GM21360 (cell line): ENCODE measurements around the gene RNH1.

Experiments
- ATAC-seq: cut with Tn5 transposase; IDR thresholded peaks from one replicate; pipeline ENCODE4 v1.9.1; 2021; ENCODE audit warnings: mild to moderate bottlenecking, moderate library complexity; ENCODE audit not compliant: unreplicated experiment

Gene RNH1

GRCh38 chr11:537622-538430 lies 30.8 kb upstream of the RNH1 start:
- no peak for ATAC-seq

DNA sequence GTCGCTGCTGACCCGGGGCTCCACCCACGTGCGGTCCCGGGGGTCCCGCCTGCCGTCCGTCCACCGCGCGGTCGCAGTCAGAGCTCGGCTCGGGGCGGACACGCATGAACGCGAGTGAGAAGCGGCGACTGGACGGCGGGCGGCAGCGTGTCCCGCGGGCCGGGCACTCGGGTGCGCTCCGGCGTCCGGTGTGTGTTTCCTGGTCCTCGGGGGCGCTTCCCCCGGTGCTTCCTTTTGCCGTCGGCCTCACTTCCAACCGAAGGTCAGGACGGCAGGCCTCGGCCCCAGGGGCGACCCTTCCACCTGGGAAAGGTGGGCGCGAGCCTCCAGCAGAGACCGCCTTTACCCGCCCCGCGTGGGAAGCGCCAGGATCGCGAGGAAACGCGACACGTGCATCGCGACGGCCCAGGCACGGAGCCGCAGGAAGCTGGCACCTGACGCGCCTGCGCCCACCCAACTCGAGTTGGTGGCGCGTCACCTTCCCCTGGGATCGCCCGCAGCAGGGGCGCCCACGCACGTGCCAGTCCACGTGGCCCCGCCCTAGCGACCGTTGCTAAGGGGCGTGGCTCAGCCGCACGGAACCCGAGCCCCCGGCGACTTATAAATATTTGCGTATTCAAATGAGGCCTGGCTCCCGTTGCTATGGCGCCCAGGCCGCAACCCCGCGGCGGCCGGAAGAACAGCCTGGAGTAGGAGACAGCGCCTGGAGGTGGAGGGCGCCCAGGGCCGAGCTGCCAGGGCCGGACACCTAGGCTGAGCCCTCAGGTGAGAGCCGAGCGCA lies 30.0 kb upstream of the RNH1 start, which contains the start of gene LRRC56:
LRRC56 (plus strand) TSS at position 687 of the 781 bp plus-strand sequence. CDS start 3,158 bp downstream, outside the sequence.
- ATAC-seq = peak; percentile 39

DNA sequence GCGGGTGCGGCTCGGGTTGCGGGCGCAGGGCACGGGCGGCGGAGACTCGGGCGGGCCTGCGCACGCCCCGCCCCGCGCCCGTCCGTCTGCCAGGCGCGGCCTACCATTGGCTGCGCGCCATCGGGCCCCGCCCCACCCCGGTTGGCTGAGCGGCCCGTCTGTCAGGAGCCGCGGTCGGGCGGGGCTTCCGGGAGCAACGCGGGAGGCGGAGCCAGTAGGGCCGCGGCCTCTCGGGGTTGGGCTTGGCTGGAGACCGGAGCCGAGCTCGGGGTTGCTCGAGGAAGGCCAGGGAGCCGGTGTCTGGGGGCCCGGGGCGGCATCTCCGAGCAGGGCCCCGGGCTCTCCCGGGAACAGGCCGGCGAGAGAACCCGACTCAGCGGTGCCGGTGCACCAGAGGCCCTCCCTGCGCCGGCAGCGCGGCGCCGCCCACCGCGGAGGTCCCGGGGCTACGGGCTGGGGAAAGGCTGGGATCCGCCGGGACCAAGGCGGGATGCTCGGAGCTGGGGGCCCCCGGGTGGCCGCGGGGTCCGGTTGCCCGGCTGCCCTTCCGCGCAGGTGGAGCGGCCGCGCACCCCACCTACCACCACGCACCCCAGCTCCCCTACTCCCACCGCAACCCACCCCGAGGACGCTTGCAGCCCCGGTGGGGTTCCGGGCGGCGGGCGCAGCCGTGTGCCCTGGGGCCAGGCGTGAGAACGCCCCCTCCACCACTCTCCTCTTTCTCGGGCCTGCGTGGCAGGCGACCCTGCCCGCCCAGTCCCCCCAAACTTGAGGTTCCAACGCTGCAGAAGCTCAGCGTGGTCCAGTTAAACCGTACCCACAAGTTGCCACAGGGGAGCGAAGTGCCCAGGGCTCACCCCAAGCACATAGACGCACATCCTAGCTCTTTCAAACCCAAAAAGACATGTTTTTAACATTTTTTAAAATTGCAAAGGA lies 28.7 kb upstream of the RNH1 start, which contains the start of gene HRAS:
HRAS (minus strand) TSS at position 58 of the 936 bp plus-strand sequence.
- ATAC-seq = peak; percentile 57

GRCh38 chr11:535210-535518 lies 28.1 kb upstream of the RNH1 start:
- no peak for ATAC-seq

DNA sequence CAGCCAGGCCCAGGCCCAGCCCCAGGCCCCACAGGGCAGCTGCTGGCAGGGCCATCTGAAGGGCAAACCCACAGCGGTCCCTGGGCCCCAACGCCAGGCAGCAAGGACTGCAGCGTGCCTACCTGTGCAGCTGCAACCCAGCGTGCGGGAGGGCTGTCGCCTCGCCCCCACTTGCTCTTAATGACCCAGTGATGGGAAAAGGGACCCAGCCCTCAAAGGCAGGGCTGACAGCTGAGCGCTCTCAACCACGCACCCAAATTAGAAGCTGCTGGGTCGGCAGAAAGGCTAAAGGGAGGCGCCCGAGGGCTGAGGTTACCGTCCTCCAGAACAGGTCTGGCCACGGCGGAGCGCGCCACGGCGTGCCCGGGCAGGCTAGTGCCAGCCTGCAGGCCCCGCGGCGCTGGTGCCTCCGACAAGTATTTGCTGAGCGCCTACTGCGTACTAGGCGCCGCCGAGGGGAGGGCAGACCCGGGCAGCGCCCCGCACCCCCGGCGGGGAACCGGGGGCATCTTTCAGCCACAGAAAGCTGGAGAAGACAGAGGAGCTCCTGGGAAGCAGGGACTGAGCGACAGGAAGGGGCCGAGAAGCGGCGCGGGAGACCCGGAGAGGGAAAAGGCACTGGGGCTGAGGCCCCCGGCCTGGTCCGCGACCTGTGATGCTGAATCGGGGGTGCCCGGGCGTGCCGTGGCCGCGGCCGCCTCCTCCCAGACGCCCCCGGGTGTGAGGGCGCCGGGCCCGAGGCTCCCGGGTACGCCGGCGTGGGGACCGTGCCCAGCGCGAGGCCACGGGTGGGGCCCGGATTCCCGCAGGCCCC lies 27.6 kb upstream of the RNH1 start:
- ATAC-seq = peak; percentile 0

DNA sequence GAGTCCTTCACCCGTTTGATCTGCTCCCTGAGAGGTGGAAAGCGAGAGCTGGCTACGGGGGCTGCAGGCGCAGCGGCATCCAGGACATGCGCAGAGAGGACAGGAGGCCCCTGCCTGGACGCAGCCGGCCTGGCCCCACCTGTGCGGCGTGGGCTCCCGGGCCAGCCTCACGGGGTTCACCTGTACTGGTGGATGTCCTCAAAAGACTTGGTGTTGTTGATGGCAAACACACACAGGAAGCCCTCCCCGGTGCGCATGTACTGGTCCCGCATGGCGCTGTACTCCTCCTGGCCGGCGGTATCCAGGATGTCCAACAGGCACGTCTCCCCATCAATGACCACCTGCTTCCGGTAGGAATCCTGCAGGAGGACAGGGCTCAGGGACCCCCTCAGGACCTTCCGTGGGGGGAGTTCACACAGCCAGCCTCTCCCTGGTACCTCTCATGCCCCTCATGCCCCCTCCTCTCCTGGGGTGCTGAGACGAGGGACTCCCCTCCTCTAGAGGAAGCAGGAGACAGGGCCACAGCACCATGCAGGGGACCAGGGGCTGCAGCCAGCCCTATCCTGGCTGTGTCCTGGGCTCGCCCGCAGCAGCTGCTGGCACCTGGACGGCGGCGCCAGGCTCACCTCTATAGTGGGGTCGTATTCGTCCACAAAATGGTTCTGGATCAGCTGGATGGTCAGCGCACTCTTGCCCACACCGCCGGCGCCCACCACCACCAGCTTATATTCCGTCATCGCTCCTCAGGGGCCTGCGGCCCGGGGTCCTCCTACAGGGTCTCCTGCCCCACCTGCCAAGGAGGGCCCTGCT lies 26.7 kb upstream of the RNH1 start:
- ATAC-seq = no peak

DNA sequence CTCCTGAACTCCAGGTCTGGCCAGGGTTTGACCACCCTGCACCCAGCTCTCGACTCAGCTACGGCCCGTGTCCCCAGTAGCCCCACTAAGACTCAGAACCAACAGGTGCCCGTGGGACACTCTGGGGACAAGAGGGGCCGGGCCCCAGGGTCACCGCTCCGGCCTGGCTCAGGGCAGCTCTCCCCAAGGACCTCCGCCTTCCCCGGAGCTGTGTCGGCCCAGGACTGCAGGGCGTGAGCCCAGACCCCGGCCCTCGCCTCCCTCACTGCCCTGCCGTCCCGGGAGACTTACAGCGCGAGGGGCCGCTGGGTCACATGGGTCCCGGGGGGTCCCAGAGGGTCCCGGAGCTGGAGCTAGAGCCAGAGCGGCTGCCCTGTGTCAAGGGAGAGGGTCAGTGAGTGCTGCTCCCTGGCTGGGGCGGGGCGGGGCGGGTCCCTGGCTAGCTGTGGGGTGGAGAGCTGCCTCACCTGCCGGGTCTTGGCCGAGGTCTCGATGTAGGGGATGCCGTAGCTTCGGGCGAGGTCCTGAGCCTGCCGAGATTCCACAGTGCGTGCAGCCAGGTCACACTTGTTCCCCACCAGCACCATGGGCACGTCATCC lies 26.0 kb upstream of the RNH1 start:
- ATAC-seq = no peak

- no peak for ATAC-seq
Measured at GRCh38 chr11:532527-532985, 25.5 kb upstream of the RNH1 start.

DNA sequence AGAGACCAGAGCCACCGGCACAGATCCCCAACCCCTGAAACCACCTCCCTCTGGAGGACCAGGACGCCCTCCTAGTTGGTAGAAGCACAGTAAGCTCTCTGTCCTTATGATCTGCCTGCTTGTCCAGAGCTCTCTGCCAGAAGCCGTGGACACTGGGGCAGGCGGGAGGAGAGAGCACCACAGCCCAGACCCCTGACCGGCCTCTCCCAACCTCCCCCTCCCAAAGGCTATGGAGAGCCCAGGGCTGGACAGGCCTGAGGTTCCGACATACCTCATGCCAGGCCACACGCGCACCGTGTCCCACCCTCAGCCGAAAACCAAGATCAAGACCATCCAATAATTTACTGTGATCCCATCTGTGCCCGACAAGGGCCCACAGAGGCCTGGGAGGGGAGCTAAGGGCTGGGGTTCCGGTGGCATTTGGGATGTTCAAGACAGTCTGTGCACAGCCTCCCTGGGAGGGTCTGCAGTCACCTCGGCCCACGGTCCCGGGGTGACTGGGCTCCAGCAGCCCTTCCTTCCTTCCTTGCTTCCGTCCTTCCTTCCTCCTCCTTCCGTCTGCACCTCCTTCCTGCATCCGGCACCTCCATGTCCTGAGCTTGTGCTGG lies 25.0 kb upstream of the RNH1 start:
- no peak for ATAC-seq

- no peak for ATAC-seq
Measured at GRCh38 chr11:530960-531831, 24.2 kb upstream of the RNH1 start.

- ATAC-seq = no peak
Measured at GRCh38 chr11:529728-530411, 22.8 kb upstream of the RNH1 start.

GRCh38 chr11:528815-529727 lies 22.0 kb upstream of the RNH1 start:
- no peak for ATAC-seq

DNA sequence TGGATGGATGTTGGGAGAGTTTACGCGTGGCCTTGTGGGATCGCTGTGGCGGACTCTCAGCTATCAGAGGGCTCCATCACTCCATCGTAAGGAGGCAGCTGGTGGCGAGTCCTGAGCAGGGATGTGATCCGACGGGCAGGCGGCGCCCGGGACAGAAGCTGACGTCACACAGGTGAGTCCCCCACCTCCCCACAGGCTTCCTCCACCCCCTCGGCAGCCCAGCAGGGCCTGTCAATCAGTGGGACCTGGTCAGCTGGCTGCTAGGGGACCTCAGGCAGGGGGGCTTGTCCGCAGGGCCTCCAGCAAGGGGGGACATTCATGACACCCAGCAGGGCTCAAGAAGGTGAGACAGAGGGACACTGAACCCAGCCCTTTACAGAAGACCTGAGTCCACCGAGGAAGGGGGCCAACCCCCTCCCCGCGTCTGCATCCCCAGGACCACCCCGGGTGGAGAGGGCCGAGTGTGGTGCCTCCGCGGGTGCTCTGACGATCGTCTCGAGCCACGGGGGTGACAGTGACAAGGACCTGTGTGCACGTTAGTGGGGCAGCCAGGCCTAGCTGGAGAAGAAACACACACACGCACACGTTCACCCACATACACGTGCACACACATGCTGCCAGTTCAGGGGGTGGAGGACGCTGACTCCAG lies 21.2 kb upstream of the RNH1 start:
- ATAC-seq = no peak

GRCh38 chr11:526192-526591 lies 19.1 kb upstream of the RNH1 start:
- ATAC-seq = no peak

GRCh38 chr11:521177-521688 lies 14.2 kb upstream of the RNH1 start:
- ATAC-seq = no peak
